Erythroblast (primary cell): ENCODE measurements around the gene ARHGEF10L.

Source experiments
- GATA1 ChIP-seq: IDR thresholded peaks from 2 replicates; pipeline ENCODE4 v1.6.1; 2011; ENCODE audit warnings: low read depth, mild to moderate bottlenecking, control low read depth, low read length, moderate library complexity
- POLR2A ChIP-seq: IDR thresholded peaks from 2 replicates; pipeline ENCODE4 v1.6.1; 2011; ENCODE audit warnings: mild to moderate bottlenecking, low read length

GRCh38 chr1:17667641-17668040, 128.1 kb downstream of the ARHGEF10L start:
- TF ChIP-seq POLR2A (no peak), GATA1 (no peak)
